Immature natural killer cell (primary cell): Measurements from ENCODE around the gene IL11. TPM values are rescaled to one million over a fixed set of nuclear protein-coding genes. Genes with fewer than 3 reads are reported as not detected.
"Not testable (repeated sequence)": the region's sequence is repeated elsewhere in the genome, so short reads cannot be mapped to it uniquely, and the experiment has no call there.

ENCODE experiments used
- DNase-seq, 3 donors: peaks; one replicate each; pipeline ENCODE4 v3.0.0; 2022; ENCODE audit warnings: mixed read lengths in 1 of 3
- H3K27ac Mint-ChIP-seq, 6 donors: one replicate each; pipeline ENCODE4 v1.8.0; 2020; ENCODE audit warnings: mixed read lengths in 6 of 6, mild to moderate bottlenecking in 5 of 6, inconsistent platforms in 4 of 6, moderate library complexity in 3 of 6
- H3K27me3 Mint-ChIP-seq, 3 donors: one replicate each; pipeline ENCODE4 v1.8.0; 2020 to 2021; ENCODE audit warnings: low read depth in 3 of 3, mild to moderate bottlenecking in 3 of 3, mixed read lengths in 3 of 3, moderate library complexity in 3 of 3, inconsistent platforms in 1 of 3
- H3K36me3 Mint-ChIP-seq, 3 donors: one replicate each; pipeline ENCODE4 v1.8.0; 2020; ENCODE audit warnings: mixed read lengths in 3 of 3, inconsistent platforms in 2 of 3, mild to moderate bottlenecking in 2 of 3
- H3K4me1 Mint-ChIP-seq, 2 donors: one replicate each; pipeline ENCODE4 v1.8.0; 2020; ENCODE audit warnings: inconsistent platforms in 2 of 2, mild to moderate bottlenecking in 2 of 2, mixed read lengths in 2 of 2, moderate library complexity in 1 of 2
- H3K4me3 Mint-ChIP-seq, 5 donors: one replicate each; pipeline ENCODE4 v1.8.0; 2020; ENCODE audit warnings: mild to moderate bottlenecking in 5 of 5, mixed read lengths in 5 of 5, inconsistent platforms in 3 of 5, moderate library complexity in 3 of 5
- H3K9me3 Mint-ChIP-seq, 6 donors: one replicate each; pipeline ENCODE4 v1.8.0; 2020; ENCODE audit warnings: mild to moderate bottlenecking in 6 of 6, mixed read lengths in 6 of 6, inconsistent platforms in 4 of 6, moderate library complexity in 3 of 6
- polyA plus RNA-seq, 3 donors: library from polyadenylated mRNA; unstranded; fragments of 300-500 nt; fragmentation: Illumina TruSeq; gene quantifications; one replicate each; pipeline ENCODE4 v1.2.3, GENCODE V29; 2021

IL11 gene
- polyA plus RNA-seq, 3 donors from 2014 or later: not detected

GRCh38 chr19:55402509-55402908 is 32.2 kb upstream of the IL11 start:
- Mint-ChIP-seq H3K9me3 (no peaks in the 10 kb centered on the region), H3K36me3 (peaks cover 5 to 32% (median 19%) of the 10 kb centered on the region in 3 donors), H3K27ac (no peak overlapping the region), H3K27me3 (peaks cover 3 to 12% (median 10%) of the 10 kb centered on the region in 3 donors), H3K4me1 (peaks cover 20 to 22% of the 10 kb centered on the region in 2 donors), H3K4me3 (no peak overlapping the region)
- no peak for DNase-seq

DNA sequence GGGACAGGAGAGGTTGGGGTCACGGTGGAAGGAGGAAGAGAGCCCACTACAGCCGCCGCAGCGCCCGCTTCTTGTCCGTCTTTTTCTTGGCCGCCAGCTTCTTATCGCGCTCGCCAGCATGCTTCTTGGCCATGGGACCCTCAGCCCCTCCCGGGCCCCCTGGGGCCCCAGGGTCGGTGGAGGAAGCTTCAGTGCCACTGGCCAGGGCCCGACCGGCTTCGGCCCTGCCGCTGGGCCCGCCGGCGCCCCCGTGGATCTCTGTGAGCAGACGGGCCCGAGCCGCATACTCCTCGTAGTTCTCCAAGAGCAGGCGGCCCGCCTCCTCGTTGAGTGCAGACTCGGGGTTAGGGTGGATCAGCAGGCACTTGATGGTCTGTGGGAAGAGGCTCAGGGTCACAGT is 31.1 kb upstream of the IL11 start:
- not testable (repeated sequence) for H3K27ac Mint-ChIP-seq, H3K4me3 Mint-ChIP-seq, DNase-seq, H3K27me3 Mint-ChIP-seq, H3K9me3 Mint-ChIP-seq
- peaks cover 5 to 30% (median 19%) of the 10 kb centered on the region in 3 donors for H3K36me3 Mint-ChIP-seq
- H3K4me1 Mint-ChIP-seq: peaks cover 15 to 16% of the 10 kb centered on the region in 2 donors

DNA sequence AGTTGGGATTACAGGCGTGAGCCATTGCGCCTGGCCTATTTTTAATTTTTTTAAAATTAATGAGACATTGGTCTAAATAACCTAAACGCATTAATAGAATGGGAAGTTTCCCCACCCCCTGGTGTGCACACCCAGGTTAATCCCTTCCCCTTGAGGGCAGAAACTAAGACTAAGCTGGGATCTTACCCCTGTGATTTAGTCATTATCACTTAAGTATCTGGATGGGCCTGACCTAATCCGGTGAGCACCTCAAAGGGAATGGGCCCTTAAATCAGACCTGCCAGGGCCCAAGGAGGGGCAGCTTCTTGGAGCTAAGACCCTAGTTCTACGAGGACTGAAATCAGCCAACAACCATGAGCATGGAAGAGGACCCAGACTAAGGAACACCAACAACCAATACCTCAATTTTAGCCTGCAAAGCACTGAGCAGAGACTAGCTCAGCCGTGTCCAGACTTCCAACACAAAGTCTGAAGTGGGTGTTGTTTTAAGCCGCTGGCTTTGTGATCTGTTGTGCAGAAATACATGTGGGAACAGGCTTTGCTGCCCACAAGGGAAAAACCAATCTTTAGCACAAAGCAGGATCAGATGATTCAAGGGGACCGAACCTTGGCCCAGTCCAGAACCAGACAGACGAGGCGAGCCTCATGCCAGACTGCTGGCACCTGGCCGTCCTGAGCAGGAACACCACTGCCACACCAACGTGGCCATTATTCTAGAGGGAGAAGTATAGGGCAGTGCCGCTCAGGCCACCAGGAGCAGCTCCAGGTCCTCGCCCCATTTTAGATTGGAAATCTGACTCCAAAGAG is 30.2 kb upstream of the IL11 start:
- peak overlapping the region in 1 of 6 donors; percentile 31 for H3K27ac Mint-ChIP-seq
- H3K27me3 Mint-ChIP-seq: peaks cover 0 to 7% (median 4%) of the 10 kb centered on the region in 3 donors
- peaks cover 6 to 7% of the 10 kb centered on the region in 2 donors for H3K4me1 Mint-ChIP-seq
- peaks cover 5 to 21% (median 14%) of the 10 kb centered on the region in 3 donors for H3K36me3 Mint-ChIP-seq
- DNase-seq: no peak
- H3K4me3 Mint-ChIP-seq: no peak overlapping the region
- no peaks in the 10 kb centered on the region for H3K9me3 Mint-ChIP-seq

GRCh38 chr19:55398200-55398925 is 28.1 kb upstream of the IL11 start:
- H3K27me3 Mint-ChIP-seq: peaks cover 0 to 7% (median 4%) of the 10 kb centered on the region in 3 donors
- H3K9me3 Mint-ChIP-seq: no peaks in the 10 kb centered on the region
- no peak for DNase-seq
- H3K27ac Mint-ChIP-seq: peak overlapping the region in 2 of 6 donors; percentile 61 to 76
- H3K36me3 Mint-ChIP-seq: peaks cover 5 to 14% (median 14%) of the 10 kb centered on the region in 3 donors
- no peak overlapping the region for H3K4me3 Mint-ChIP-seq
- H3K4me1 Mint-ChIP-seq: peaks cover 3 to 4% of the 10 kb centered on the region in 2 donors

DNA sequence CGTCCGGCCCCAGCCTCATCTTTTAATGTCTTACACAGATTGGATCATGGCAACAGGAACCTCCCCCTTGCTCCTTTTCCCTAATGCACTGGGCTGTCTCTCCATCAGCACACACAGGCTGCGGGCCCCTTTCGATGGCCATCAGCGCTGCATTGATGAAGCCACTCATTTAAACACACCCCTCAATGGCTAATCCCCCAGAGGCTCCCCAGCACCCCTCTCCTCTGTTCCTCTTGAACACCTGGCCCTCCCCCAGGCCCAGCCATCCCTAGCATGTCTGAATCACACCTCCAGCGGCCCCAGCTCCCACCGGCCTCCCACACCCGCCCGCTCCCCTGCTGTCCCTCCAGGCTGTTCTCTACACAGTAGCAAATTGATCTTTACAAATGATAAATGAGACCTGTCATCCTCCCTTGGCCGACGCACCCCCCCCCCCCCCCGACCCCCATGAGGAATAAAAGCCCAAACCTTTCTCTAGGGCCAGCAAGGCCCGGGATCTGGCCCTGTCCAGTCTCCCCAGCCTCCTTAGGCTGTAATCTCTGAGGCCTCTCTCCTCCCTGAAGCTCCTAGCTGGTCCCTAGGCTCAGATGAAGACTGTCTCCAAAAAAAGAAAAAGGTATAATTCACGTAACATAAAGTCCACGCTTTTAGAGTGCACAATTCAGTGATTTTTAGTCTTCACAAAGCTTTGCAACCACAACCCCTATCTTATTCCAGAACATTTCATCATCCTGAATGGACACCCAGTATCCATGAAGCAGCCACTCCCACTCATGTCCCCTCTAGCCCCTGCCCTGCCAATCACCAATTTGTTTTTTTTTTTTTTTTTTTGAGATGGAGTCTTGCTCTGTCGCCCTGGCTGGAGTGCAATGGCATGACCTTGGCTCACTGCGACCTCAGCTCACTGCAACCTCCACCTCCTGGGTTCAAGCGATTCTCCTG is 22.8 kb upstream of the IL11 start:
- peak overlapping the region in 2 of 6 donors; percentile 8 to 57 for H3K27ac Mint-ChIP-seq
- H3K4me1 Mint-ChIP-seq: peaks cover 18 to 30% of the 10 kb centered on the region in 2 donors
- H3K4me3 Mint-ChIP-seq: no peak overlapping the region
- peaks cover 0 to 7% (median 3%) of the 10 kb centered on the region in 3 donors for H3K27me3 Mint-ChIP-seq
- H3K36me3 Mint-ChIP-seq: peaks cover 0 to 12% (median 5%) of the 10 kb centered on the region in 3 donors
- no peak for DNase-seq
- H3K9me3 Mint-ChIP-seq: no peaks in the 10 kb centered on the region

- Mint-ChIP-seq H3K36me3 (peaks cover 0 to 14% (median 5%) of the 10 kb centered on the region in 3 donors), H3K9me3 (no peaks in the 10 kb centered on the region), H3K27me3 (peaks cover 0 to 9% (median 2%) of the 10 kb centered on the region in 3 donors), H3K4me1 (peaks cover 29 to 42% of the 10 kb centered on the region in 2 donors), H3K27ac (peak overlapping the region in 2 of 6 donors; percentile 34 to 39), H3K4me3 (no peak overlapping the region)
- DNase-seq: no peak
Observed at GRCh38 chr19:55391702-55392615, 21.7 kb upstream of the IL11 start.

DNA sequence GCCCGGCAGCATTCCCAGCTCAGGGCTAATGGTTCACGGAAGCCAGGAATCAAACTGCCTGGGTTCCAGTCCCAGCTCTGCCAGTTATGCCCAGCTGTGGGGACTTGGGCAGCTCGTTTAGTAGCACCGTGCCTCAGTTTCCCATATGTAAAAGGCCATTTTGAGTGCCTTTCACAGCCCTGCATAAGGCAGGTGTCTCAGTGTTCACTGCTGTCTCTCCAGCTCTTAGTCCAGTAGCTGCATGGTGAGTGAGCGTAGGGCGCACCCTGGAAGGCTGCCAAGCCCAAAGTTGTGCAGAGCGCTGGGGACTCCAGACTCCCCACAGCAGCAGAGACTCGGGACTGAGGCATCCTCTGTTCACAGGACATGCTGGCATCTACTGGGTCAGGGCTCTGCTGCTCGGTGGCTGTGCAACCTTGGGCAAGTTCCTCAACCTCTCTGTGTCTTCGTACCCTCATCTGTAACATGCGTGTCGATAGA is 21.0 kb upstream of the IL11 start:
- Mint-ChIP-seq H3K4me1 (peaks cover 36 to 49% of the 10 kb centered on the region in 2 donors), H3K27ac (peak overlapping the region in 1 of 6 donors; percentile 29), H3K9me3 (no peaks in the 10 kb centered on the region), H3K4me3 (no peak overlapping the region), H3K27me3 (peaks cover 3 to 17% (median 4%) of the 10 kb centered on the region in 3 donors), H3K36me3 (peaks cover 0 to 18% (median 5%) of the 10 kb centered on the region in 3 donors)
- DNase-seq: no peak

- Mint-ChIP-seq H3K27me3 (peaks cover 9 to 24% (median 12%) of the 10 kb centered on the region in 3 donors), H3K4me3 (no peak overlapping the region), H3K4me1 (peaks cover 39 to 55% of the 10 kb centered on the region in 2 donors), H3K9me3 (no peaks in the 10 kb centered on the region), H3K36me3 (peaks cover 0 to 21% (median 8%) of the 10 kb centered on the region in 3 donors), H3K27ac (peak overlapping the region in 4 of 6 donors; percentile 12 to 60 (median 16))
- no peak for DNase-seq
Observed at GRCh38 chr19:55390461-55390880, 20.2 kb upstream of the IL11 start.

DNA sequence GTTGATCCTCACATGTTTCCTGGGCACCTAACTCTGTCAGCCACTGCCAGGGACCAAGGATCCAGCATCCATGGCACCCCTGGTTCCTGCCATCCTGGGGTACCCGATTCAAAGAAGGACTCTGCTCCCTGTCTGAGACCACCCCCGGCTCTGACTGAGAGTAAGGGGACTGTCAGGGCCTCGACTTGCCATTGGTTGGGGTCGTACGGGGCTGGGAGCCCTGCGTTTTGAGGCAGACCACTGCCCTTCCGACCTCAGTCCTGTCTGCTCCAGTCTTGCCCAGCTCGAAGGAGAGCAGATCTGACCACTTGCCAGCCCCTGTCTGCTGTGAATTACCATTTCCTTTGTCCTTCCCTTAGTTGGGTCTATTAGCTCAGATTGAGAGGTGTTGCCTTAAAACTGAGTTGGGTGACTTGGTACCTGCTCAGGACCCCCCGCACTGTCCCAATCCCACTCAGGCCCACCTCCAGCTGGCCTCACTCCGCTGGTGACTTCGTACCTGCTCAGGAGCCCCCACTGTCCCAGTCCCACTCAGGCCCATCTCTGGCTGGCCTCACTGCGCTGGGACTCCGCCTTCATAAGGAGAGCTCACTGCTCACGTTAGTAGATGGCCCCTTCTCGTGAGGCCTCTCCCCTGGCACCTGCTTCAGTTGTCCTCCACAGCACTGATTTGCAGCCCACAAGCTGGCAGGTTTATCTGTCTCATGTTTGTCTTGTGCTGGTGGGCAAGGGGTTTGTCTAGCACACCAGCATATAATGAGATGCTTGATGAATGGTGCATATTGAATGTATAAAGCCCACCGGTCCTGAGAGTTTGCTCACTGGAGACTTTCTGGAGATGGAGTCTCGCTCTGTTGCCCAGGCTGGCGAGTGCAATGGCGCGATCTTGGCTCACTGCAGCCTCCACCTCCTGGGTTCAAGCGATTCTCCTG is 19.4 kb upstream of the IL11 start:
- peaks cover 46 to 63% of the 10 kb centered on the region in 2 donors for H3K4me1 Mint-ChIP-seq
- H3K4me3 Mint-ChIP-seq: peak overlapping the region in 3 of 5 donors; percentile 32 to 47 (median 35)
- peaks cover 13 to 27% (median 16%) of the 10 kb centered on the region in 3 donors for H3K27me3 Mint-ChIP-seq
- DNase-seq: no peak
- peaks cover 0 to 21% (median 8%) of the 10 kb centered on the region in 3 donors for H3K36me3 Mint-ChIP-seq
- H3K27ac Mint-ChIP-seq: peak overlapping the region in 5 of 6 donors; percentile 30 to 82 (median 70)
- no peaks in the 10 kb centered on the region for H3K9me3 Mint-ChIP-seq

- Mint-ChIP-seq H3K9me3 (no peaks in the 10 kb centered on the region), H3K4me3 (peak overlapping the region; percentile 94 to 100 (median 98)), H3K27me3 (peaks cover 13 to 27% (median 16%) of the 10 kb centered on the region in 3 donors), H3K4me1 (peaks cover 56 to 72% of the 10 kb centered on the region in 2 donors), H3K27ac (peak overlapping the region in 5 of 6 donors; percentile 48 to 99 (median 79)), H3K36me3 (peaks cover 0 to 21% (median 8%) of the 10 kb centered on the region in 3 donors)
- DNase-seq: no peak
Observed at GRCh38 chr19:55387736-55388497, 17.7 kb upstream of the IL11 start.
